Measurements from ENCODE around the gene ADAMTS6.

Gene ADAMTS6

GRCh38 chr5:65276178-65276890 lies 205.4 kb downstream of the ADAMTS6 start:
- DNase-seq: no peak

GRCh38 chr5:65271906-65272305 lies 209.8 kb downstream of the ADAMTS6 start:
- no peak for DNase-seq

DNA sequence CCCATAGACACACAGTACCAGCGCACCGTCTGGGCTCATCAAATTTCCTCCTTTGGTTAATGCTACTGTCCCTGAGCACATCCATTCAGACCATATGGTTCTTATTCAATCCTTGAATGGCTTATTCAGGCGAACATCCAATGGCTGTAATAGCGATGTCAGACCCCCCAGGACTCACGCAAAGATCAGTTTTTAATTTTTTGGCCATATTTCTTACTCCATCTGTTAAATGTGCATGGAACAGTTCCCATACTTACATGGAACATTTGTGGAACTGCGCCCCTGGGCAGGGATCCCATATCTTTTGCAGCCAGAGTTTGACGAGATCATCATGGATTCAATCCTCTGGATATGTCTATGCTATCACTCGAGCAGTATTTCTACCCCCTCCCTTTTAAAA lies 213.2 kb downstream of the ADAMTS6 start:
- DNase-seq: no peak

GRCh38 chr5:65264420-65264819 lies 217.3 kb downstream of the ADAMTS6 start:
- no peak for DNase-seq

DNA sequence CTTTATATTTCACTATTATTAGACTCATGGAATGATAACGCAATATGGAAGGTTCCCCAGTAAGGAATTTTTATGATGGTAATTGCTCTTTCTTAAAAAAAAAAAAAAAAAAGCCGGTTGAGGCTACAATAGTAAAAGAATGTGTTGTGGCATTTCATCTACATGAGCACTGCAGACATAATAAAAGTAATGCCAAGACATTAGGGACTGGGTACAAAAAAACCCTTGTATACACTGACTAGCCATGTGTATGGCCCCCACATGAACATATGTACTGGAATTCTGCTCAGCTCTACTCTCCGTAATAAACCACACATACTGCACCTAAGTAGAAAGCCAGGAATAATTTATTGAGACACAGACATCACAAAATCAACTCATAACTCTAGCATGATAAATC lies 218.4 kb downstream of the ADAMTS6 start:
- DNase-seq: no peak

DNA sequence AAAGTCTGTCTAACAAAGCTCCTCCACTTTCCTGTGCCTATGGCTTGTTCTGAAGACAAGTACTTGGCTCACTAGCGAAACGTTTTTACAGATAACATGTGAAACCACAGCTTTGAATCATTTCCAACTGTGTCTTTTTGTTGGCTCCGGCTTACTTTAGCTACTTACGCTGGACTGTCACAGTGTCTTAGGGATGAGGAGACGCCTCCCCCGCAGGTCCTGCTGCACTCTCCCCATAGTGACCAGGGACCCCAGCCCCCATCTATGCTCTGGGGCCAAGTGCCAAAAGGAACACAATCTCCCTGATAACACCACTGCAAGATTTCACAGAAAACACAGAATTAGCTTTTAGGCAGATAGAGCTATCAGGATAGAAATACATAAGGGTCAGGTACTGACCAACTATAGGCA lies 219.1 kb downstream of the ADAMTS6 start:
- no peak for DNase-seq

DNA sequence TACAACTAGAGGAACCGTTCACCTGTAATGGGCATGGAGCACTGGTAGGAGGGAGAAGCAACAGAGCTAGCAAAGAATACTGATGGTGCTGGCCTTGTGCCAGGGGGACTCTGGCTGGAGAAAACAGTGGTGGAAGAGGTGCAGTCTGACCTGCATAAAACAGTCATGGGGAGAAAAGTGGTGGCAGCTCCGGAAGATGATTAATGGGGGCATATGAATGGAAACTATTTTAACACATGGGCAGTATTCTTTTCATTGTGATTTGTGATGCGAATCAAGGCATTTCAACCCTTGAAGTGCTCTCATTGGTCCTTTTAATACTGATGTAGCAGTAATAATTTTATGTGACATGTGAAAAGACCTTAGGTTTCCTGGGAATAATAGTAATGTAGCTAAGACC lies 219.6 kb downstream of the ADAMTS6 start:
- no peak for DNase-seq

- no peak for DNase-seq
These were observed 220.2 kb downstream of the ADAMTS6 start for GRCh38 chr5:65261499-65261898.

- no peak for DNase-seq
These were observed 226.4 kb downstream of the ADAMTS6 start for GRCh38 chr5:65255294-65255693.

DNA sequence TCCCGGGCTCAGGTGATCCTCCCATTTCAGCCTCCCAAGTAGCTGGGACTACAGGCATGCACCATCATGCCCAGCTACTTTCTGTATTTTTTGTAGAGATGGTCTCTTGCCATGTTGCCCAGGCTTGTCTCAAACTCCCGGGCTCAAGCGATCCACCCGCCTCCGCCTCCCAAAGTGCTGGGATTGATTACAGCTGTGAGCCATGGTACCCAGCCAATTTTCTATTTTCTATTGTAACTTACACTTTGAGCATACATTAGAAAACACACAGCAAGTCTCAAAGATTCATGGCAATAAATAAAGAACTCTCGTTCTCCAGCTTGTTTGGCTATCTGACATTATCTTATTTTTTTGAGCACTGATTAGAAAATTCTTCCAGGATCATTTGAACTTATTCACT lies 228.7 kb downstream of the ADAMTS6 start:
- DNase-seq: no peak

DNA sequence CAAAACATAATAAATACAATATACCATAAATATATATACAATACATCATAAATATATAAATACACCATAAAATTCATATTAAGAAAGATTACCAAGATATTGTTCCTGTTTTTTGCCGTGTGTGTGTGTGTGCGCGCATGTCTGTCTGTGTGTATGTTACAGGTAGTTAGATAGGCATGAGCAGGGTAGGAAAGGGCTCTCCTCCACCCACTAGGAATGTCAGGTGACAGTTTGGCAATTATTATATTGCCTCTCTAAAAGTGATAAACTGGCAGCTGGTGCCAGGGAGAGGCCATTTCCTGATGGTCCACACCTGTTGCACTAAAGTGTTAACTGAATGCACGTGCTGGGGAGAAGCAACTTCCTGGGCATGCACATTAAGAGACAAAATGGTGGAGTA lies 232.8 kb downstream of the ADAMTS6 start:
- no peak for DNase-seq

DNA sequence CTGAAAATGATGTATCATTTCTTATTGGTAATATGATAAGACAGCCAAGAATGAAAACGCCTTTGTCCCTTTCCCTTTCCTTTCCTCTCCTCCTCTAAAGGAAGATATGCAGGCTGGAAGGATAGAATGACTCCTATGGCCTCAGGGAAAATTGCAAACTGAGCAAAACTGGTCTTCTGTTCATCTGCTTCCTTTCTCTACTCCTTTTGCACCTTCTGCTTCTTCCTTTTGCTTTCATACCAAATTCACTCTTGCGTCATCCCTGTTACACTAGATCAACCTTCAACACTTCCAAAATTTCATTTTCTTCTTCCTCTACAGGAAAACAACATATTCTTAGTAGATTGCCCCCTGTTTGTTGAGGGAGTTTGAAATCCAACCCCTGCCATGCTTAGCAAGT lies 234.1 kb downstream of the ADAMTS6 start:
- DNase-seq: no peak

GRCh38 chr5:65246741-65247140 lies 235.0 kb downstream of the ADAMTS6 start:
- no peak for DNase-seq

DNA sequence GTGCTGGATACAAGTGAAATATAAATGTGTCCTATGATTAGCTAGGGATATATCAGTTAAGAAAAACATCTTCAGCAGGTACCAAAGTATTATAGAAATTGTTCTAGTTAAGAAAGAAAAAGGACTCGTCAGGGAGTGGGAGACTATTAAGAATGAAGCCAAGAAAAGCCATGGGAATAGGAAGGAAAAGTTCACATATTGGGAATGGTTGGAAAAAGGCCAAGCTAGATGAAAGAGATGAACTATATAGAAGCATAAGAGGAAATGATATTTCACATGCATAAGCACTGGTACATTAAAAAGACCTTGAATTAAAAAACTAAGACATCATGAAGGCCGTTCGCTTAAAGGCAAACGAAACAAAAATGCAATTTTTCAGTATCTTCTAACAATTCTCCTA lies 237.7 kb downstream of the ADAMTS6 start:
- DNase-seq: no peak

DNA sequence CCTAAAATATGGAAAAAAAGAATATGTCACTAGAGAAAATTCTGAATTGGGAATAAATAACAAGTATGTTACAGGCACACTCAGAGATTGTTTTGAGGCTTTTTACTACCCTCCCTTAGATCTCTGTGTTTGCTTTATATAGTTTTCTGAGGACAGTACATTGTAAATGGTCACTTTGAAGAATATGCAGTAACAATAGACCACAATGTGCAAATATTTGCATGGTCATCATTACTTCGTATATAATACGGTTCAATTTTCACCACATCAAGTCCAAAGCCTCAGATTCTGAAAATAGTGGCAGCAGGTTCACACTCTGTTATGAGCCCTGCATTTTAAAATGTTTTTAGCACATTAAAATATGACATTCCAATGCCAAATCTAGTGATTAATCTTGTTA lies 238.6 kb downstream of the ADAMTS6 start:
- DNase-seq: no peak

GRCh38 chr5:65229841-65230240 lies 251.9 kb downstream of the ADAMTS6 start:
- no peak for DNase-seq

DNA sequence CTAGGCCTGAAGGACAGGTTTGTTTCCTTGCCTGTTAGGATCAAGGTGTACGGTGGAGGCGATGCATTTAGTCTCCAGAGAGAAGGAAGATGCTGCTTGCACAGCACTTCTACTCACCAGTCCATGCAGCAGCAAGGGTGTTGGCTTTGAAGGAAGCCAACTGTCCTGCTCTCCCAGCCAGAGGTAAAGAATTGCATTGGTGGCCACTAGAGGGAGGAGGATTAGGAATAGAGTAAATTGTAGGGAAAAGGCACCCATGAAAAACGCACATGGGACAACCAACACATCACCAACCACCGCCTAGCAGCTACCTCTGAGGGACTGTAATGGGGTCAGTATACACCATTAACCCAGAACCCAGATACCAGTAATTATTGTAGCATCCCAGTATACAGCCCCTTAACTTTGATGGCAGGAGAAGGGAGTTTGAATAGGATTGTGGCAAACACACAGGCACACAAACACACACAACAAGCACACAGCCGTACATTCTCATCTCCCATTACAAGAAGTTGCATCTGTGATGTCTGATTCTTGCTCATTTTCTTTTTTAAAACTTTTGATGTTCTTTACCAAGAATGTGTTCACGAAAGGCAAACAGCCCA lies 267.7 kb downstream of the ADAMTS6 start:
- DNase-seq: no peak

GRCh38 chr5:65209341-65209740 lies 272.4 kb downstream of the ADAMTS6 start:
- no peak for DNase-seq

GRCh38 chr5:65204966-65205365 lies 276.8 kb downstream of the ADAMTS6 start:
- DNase-seq: no peak

DNA sequence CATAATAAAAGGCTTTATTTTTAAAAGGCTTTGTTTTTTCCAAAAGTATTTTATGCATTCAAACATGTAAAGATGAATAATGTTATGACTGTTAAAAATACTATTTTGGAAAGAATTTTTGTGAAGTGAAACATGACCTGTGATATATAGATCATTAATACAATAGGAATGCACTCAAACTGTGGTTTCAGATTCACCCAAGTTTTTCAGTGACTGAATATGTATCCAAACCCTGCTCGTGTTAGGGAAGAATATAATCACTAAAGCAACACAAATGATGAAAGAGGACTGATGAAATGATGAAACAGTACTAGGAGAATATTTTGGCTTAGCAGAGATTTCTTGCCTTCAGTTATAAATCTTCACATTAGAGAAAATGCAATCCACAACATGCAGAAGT lies 278.0 kb downstream of the ADAMTS6 start:
- DNase-seq: no peak

GRCh38 chr5:65199993-65200675 lies 281.6 kb downstream of the ADAMTS6 start:
- DNase-seq: no peak

- DNase-seq: no peak
These were observed 283.1 kb downstream of the ADAMTS6 start for GRCh38 chr5:65198456-65199120.

DNA sequence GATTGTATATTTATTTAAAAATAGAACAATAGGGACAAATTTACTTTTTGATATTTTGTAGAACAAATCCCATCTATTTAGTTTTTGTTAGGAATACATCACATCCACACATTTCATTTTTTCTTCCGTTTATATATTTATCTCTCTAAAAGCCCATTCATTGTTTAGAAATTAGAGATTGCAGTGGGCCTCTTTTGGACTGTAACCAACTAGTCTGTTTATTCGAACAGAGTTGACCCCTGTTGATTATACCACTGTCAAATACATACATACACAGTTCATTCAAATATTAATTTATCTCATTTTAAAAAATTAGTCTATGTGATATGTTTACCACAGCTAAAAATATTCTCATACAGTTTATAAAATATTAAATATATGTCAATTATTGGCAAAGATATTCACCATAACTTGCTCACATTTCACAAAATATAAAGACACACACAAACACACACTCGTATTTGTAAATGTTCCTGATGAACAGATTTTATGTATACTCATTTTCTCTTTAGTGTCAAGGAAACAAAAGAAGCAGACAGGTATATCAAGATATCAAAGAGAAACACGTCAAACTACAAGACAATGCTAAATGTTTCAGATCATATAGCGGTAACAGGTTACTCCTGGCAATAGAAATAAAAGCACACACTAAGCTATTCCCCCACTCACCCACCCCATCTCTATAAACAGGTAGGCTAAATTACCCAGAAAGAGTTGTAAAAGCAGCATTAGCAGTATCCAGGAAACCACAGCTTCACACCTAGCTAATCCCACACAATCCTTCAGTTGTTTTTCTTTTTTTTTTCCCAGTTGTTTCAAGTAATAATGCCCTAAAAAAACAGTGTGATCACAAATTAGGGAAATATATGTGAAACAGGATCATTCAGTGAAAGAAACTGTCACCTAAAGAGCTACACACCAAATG lies 283.9 kb downstream of the ADAMTS6 start:
- no peak for DNase-seq

Measured in activated CD8-positive, alpha-beta memory T cell treated with anti-CD3 and anti-CD28 coated beads, Interleukin-2, amount 50 U/mL, for 4 hours (primary cell).